ENCODE data around the gene NCKAP1. TPM values are rescaled to one million over a fixed set of nuclear protein-coding genes. Genes with fewer than 3 reads are reported as not detected.

NCKAP1 gene
- total and polyA plus RNA-seq, 4 donors, result 36.4 to 194 (median 73.1) TPM

DNA sequence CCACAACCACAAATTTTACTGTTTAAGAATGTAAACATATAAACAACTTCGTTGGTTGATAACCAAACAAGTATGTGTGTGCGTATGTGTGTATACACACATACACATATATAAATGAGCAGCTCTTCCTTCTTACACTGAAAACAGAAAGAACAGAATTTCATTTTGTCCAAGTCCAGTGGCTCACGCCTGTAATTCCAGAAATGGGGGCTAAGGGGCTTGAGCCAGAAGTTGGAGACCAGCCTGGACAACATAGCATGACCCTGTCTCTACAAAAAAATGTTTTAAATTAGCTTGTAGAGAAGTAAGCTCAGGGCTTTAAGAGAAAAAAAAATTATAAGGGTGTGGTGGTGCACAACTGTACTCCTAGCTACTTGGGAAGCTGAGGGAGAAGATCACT, 12.3 kb downstream of the NCKAP1 start:
- Histone ChIP-seq H3K4me1 (ENCODE audit: control insufficient read depth in 5 of 5, insufficient read depth in 5 of 5, low read length in 5 of 5) (peaks cover 0 to 17% (median 2%) of the 10 kb centered on the region in 5 donors), H3K36me3 (ENCODE audit: control insufficient read depth in 4 of 4, insufficient read depth in 4 of 4, low read length in 4 of 4) (peaks cover 0 to 9% (median 2%) of the 10 kb centered on the region in 4 donors), H3K27ac (ENCODE audit: low read depth in 1 of 2, low read length in 1 of 2) (no peak overlapping the region), H3K4me3 (no peak overlapping the region), H3K27me3 (ENCODE audit: control insufficient read depth in 3 of 3, insufficient read depth in 3 of 3, low read length in 2 of 3) (no peaks in the 10 kb centered on the region), H3K9ac (ENCODE audit: insufficient read depth in 1 of 2, low read length in 2 of 2) (no peak overlapping the region), H3K9me3 (ENCODE audit: control insufficient read depth in 4 of 4, insufficient read depth in 3 of 4, low read length in 3 of 4) (no peaks in the 10 kb centered on the region)
- no peak for ATAC-seq (ENCODE audit: insufficient read depth, low FRiP score)
- TF ChIP-seq CTCF (IDR thresholded peaks at IDR 0.05; ENCODE audit: control extremely low read depth, extremely low read depth), result no peak
- DNase-seq, result no peak
- WGBS, 2 donors, result 82 to 86% methylated on average over 3 of the region's 3 CpGs

- peaks cover 0 to 9% (median 2%) of the 10 kb centered on the region in 4 donors for H3K36me3 ChIP-seq (ENCODE audit: control insufficient read depth in 4 of 4, insufficient read depth in 4 of 4, low read length in 4 of 4)
- WGBS, 2 donors, result 69 to 73% methylated on average over 8 of the region's 8 CpGs
- no peak overlapping the region for H3K27ac ChIP-seq (ENCODE audit: low read depth in 1 of 2, low read length in 1 of 2)
- H3K4me1 ChIP-seq (ENCODE audit: control insufficient read depth in 5 of 5, insufficient read depth in 5 of 5, low read length in 5 of 5), result peaks cover 0 to 19% (median 2%) of the 10 kb centered on the region in 5 donors
- H3K9me3 ChIP-seq (ENCODE audit: control insufficient read depth in 4 of 4, insufficient read depth in 3 of 4, low read length in 3 of 4), result no peaks in the 10 kb centered on the region
- H3K9ac ChIP-seq (ENCODE audit: insufficient read depth in 1 of 2, low read length in 2 of 2), result no peak overlapping the region
- TF ChIP-seq CTCF (IDR thresholded peaks at IDR 0.05; ENCODE audit: control extremely low read depth, extremely low read depth), result no peak
- H3K27me3 ChIP-seq (ENCODE audit: control insufficient read depth in 3 of 3, insufficient read depth in 3 of 3, low read length in 2 of 3), result no peaks in the 10 kb centered on the region
- H3K4me3 ChIP-seq, result no peak overlapping the region
- ATAC-seq (ENCODE audit: insufficient read depth, low FRiP score) (no peak), DNase-seq (peak in 2 of 3 donors; percentile 32 to 57)
Observed at GRCh38 chr2:183024339-183025095, 13.7 kb downstream of the NCKAP1 start.

DNA sequence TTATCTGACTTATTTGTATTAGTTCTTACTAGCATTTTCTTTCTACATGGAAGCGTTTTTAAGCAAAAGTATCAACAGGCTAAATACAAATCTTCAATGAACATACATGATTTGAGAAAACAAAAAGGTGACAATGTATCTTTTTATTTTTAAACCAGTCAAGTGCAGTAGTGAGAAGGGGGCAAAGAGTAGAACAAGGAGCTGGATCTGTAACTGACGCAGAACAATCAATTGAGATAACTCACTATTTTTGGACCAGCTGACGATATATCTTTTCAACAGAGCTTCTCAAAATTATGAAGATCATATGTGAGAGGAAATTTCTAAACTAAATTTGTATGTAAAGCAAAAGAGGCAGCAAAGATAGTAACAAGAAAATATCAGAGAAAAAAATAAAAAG, 15.5 kb downstream of the NCKAP1 start:
- Histone ChIP-seq H3K9me3 (ENCODE audit: control insufficient read depth in 4 of 4, insufficient read depth in 3 of 4, low read length in 3 of 4) (no peaks in the 10 kb centered on the region), H3K27ac (ENCODE audit: low read depth in 1 of 2, low read length in 1 of 2) (no peak overlapping the region), H3K4me3 (no peak overlapping the region), H3K27me3 (ENCODE audit: control insufficient read depth in 3 of 3, insufficient read depth in 3 of 3, low read length in 2 of 3) (no peaks in the 10 kb centered on the region), H3K9ac (ENCODE audit: insufficient read depth in 1 of 2, low read length in 2 of 2) (no peak overlapping the region), H3K4me1 (ENCODE audit: control insufficient read depth in 5 of 5, insufficient read depth in 5 of 5, low read length in 5 of 5) (peaks cover 0 to 19% (median 0%) of the 10 kb centered on the region in 5 donors), H3K36me3 (ENCODE audit: control insufficient read depth in 4 of 4, insufficient read depth in 4 of 4, low read length in 4 of 4) (peaks cover 0 to 9% (median 2%) of the 10 kb centered on the region in 4 donors)
- DNase-seq (no peak), ATAC-seq (ENCODE audit: insufficient read depth, low FRiP score) (no peak)
- no peak for TF ChIP-seq CTCF (IDR thresholded peaks at IDR 0.05; ENCODE audit: control extremely low read depth, extremely low read depth)
- 91 to 93% methylated on average over 3 of the region's 3 CpGs for WGBS, 2 donors

Measured in lung (tissue), 12 donors.